ENCODE measurements around the gene ZNF273.
"Not testable (repeated sequence)": the region's sequence is repeated elsewhere in the genome, so short reads cannot be mapped to it uniquely, and the experiment has no call there.

ZNF273 gene

DNA sequence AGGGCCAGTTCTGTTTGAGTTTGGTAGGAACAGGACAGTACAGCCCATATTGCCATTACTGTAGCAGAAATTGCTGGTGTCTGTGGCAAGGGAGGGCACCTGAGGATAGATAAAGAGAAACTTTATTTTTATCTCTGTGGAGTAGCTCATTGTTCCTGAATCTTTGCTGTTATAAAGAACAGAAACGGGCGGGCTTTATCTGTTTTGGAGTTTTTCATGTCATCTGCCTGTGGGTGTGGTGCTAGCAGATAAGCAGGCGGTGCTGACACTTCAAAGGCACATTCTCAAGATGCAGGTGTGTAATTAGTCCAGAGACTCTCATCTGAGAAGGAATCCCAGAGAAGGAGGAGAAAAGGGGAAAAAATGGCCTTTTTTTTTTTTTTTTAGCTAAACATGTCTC, 11.5 kb downstream of the ZNF273 start:
- no peak for DNase-seq (ENCODE audit: low spot score)
- TF ChIP-seq, protein P1, sequence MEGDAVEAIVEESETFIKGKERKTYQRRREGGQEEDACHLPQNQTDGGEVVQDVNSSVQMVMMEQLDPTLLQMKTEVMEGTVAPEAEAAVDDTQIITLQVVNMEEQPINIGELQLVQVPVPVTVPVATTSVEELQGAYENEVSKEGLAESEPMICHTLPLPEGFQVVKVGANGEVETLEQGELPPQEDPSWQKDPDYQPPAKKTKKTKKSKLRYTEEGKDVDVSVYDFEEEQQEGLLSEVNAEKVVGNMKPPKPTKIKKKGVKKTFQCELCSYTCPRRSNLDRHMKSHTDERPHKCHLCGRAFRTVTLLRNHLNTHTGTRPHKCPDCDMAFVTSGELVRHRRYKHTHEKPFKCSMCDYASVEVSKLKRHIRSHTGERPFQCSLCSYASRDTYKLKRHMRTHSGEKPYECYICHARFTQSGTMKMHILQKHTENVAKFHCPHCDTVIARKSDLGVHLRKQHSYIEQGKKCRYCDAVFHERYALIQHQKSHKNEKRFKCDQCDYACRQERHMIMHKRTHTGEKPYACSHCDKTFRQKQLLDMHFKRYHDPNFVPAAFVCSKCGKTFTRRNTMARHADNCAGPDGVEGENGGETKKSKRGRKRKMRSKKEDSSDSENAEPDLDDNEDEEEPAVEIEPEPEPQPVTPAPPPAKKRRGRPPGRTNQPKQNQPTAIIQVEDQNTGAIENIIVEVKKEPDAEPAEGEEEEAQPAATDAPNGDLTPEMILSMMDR (IDR thresholded peaks at IDR 0.05; ENCODE audit: extremely low read depth, missing control alignments) = no peak

DNA sequence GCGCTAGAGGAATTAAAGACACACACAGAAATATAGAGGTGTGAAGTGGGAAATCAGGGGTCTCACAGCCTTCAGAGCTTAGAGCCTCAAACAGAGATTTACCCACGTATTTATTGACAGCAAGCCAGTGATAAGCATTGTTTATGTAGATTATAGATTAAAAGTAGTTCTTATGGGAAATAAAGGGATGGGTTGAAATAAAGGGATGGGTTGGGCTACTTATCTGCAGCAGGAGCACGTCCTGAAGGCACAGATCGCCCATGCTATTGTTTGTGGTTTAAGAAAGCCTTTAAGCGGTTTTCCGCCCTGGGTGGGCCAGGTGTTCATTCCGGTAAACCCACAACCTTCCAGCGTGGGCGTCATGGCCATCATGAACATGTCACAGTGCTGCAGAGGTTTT, 12.2 kb downstream of the ZNF273 start:
- not testable (repeated sequence) for DNase-seq (ENCODE audit: low spot score)

DNA sequence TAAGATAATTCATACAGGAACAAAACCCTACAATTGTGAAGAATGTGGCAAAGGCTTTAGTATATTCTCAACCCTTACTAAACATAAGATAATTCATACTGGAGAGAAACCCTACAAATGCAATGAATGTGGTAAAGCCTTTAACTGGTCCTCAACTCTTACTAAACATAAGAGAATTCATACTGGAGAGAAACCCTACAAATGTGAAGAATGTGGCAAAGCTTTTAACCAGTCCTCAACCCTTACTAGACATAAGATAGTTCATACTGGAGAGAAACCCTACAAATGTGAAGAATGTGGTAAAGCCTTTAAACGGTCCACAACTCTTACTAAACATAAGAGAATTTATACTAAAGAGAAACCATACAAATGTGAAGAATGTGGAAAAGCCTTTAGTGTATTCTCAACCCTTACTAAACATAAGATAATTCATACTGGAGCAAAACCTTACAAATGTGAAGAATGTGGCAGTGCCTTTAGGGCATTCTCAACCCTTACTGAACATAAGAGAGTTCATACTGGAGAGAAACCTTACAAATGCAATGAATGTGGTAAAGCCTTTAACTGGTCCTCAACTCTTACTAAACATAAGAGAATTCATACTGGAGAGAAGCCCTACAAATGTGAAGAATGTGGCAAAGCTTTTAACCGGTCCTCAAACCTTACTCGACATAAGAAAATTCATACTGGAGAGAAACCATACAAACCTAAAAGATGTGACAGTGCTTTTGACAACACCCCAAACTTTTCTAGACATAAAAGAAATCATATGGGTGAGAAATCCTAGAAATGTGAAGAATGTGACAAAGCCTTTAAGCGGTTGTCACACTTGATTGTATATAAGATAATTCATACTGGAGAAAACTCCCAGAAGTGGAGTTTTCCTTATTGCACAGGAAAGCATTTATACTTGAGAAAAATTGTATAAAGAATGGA, 25.4 kb downstream of the ZNF273 start:
- DNase-seq (ENCODE audit: low spot score) = not testable (repeated sequence)

DNA sequence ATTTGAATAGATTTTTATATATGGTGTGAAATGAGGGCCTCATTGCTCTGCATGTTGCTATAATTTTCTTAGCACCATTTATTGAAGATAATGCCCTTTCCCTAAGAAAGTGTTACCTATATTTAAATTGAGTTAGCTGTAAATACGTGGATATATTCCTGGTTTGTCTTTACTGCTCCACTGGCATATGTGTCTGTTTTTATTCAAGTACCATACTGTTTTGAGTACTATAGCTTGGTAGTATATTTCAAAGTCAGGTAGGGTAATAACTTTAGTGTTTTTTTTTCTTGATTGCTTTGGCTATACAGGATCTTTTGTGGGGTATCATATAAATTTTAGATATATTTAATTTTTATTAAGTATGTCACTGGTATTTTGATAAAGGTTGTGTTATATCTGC, 31.4 kb downstream of the ZNF273 start:
- DNase-seq (ENCODE audit: low spot score) = no peak
- TF ChIP-seq, protein P1 (IDR thresholded peaks at IDR 0.05; ENCODE audit: extremely low read depth, missing control alignments) = no peak

DNA sequence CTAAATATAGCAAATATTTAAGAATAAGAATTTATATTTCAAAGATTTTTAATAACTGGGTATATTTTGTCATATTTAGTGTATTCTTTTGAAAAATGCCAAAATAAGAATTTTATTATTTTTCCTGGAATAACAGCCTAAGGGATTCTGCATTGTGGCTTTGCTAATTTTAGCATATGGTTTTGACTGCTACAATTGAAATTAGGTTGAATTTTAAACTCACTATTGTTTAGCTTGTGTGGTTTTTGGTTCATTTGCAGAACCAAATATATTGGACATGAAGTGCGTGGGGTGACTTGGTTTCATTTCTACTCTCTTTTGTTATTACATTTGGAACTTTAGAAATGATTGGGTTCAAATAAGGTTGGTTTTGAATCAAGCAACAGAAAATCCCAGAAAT, 35.5 kb downstream of the ZNF273 start:
- TF ChIP-seq, protein P1 (IDR thresholded peaks at IDR 0.05; ENCODE audit: extremely low read depth, missing control alignments) = no peak
- no peak for DNase-seq (ENCODE audit: low spot score)

DNA sequence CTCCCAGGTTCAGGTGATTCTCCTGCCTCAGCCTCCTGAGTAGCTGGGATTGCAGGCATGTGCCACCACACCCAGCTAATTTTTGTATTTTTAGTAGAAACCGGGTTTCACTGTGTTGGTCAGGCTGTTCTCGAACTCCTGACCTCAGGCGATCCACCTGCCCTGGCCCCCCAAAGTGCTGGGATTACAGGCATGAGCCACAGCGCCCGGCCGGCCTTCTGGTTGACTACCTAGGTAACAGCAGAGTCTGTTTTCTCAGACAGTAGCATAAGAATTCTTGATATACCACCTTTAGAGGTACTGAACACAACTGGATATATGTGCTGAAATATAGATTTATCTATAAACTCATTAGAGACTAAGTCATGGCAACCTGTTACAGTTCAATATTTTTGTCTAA, 36.9 kb downstream of the ZNF273 start:
- not testable (repeated sequence) for DNase-seq (ENCODE audit: low spot score)

DNA sequence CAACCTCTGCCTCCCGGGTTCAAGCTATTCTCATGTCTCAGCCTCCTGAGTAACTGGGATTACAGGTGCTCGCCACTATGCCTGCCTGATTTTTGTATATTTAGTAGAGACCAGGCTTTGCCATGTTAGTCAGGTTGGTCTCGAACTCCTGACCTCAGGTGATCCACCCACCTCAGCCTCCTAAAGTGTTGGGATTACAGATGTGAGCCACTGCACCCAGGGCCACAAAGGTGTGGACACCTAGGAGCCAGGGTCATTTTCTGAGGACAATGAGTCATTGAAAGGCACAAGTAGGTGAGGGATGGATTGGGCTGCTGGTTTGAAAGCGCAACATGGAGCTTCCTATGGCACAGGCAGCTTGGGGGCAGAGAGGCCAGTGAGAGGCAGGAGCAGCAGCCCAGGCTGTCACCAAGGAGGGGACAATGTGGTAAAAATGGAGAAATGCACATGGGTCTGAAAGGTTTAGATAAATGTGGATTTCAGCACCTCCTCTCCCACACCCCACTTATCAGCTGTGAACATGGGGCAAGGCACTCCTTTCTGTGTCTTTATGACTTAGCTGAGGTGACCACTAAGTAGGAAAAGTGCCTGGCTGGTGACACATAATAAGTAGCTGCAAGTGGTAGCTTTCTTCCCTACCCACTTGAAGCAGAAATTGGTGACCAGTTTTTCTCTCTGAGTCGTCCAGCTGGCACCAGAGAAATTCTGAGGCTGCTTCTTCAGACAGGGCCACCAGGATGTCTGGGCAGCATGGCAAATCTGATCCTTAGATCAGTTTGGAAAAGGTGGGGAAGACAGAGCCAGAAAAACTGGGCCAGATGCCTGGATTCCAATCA, 41.8 kb downstream of the ZNF273 start:
- not testable (repeated sequence) for DNase-seq (ENCODE audit: low spot score)

DNA sequence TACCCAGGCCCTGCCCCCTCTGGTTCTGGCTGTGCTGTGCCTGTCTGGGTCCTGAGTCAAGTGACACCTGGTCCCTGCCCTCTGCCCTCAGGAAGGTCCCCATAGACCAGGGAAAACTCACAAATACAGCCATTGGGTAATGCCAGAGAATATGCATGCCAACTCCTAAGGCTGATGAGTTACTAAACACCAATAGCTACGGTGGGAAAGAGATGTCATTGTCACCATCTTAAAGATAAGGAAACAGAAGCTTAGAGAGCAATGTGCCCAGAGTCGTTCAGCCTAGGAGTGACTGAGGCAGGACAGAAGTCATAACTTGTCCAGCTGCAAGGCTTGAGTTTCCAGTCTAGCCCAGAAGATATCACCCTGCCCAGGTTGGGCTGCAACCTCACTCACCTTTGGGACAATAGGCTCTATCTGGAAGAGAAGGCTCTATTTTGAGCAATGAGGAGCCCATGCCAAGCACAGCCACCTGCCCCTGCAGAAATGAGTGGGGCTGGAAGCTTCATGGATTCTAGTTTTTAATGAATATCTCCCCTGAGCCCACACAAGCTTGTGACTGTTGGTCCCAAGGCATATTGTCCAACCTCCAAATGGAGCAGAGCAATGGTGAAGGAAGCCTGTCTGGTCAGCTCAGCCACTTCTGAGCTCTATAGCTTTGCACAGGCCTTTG, 42.6 kb downstream of the ZNF273 start:
- no peak for DNase-seq (ENCODE audit: low spot score)
- TF ChIP-seq, protein P1 (IDR thresholded peaks at IDR 0.05; ENCODE audit: extremely low read depth, missing control alignments) = no peak

DNA sequence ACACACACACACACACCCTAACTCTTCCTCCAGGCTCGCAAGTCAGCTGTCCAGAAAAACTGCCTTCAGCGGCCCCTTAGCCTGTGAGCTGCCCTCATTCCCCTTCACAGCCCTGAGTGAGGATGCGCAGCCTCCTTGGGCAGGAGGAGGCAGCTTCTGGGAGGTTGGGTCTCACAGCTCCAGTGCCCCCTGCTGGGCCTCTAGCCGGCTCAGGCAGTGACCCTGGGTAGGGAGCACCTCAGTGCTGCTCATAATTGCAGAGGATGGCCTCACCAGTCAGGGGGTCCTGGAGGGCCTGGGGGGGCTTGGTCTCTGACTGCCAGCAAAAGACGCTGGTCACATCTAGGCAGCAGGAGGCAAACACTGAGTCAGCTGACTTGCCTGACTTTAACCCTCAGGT, 43.7 kb downstream of the ZNF273 start:
- TF ChIP-seq, protein P1 (IDR thresholded peaks at IDR 0.05; ENCODE audit: extremely low read depth, missing control alignments) = no peak
- no peak for DNase-seq (ENCODE audit: low spot score)
